GM19025 (cell line): ENCODE measurements around the gene FA2H.
"Not testable (repeated sequence)": the region's sequence is repeated elsewhere in the genome, so short reads cannot be mapped to it uniquely, and the experiment has no call there.

Experiments used
- ATAC-seq: cut with Tn5 transposase; IDR thresholded peaks from one replicate; pipeline ENCODE4 v1.9.1; 2021; ENCODE audit warnings: mild to moderate bottlenecking, low read depth, moderate library complexity; ENCODE audit not compliant: unreplicated experiment

FA2H gene

GRCh38 chr16:74771656-74772315 is 2.8 kb downstream of the FA2H start:
- ATAC-seq = peak; percentile 40

DNA sequence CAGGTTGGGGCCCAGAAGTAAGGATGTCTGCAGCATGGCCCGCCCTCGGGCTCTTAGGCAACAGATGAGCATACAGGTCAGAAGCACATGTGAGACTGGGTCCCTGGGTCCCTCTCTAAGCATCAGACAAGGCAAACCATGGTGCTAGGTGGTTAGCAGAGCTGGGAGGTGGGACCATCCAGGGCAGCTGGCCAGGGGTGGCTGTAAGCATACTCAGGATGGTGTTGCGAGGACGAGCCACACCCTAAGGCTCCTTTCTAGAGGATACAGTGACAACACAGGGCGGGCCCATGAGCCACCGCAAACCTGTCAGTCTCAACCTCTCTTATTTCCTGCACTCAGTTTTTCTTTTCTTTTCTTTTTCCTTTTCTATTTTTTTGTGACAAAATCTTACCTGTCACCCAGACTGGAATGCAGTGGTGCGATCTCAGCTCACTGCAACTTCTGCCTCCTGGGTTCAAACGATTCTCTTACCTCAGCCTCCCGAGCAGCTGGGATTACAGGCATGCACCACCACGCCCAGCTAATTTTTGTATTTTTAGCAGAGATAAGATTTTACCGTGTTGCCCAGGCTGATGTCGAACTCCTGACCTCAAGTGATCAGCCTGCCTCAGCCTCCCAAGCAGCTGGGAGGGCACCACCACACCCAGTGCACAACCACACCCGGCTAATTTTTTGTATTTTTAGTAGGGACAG is 3.6 kb downstream of the FA2H start:
- ATAC-seq = no peak

DNA sequence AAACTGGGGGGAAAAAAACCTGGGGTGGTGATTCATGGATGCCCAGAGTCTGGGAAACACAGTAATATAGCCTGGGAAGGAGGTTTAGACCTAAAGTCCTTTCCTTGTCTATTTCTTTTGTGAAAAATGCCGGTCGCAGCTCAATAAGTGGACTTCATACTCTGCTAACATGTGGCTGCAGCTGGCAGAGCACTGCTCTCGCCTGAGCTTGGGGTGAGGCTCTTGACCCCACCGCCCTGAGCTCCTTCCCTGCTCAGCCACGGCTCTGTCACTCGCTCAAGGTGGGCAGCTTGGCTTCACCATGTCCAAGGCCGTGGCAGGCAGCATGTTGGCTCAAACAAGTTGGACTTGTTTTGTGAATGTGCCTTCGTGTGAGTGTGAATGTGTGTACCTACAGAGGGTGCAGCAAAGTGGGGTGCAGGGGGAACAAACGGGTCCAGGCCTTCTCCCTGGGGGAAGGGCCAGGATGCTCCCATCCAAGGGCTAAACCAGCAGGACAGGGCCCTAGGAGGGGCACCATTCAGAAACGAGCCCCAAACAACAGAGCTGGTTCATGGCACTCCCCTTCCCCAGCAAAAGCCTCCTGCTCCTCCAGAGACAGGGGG is 4.9 kb downstream of the FA2H start:
- ATAC-seq = no peak

DNA sequence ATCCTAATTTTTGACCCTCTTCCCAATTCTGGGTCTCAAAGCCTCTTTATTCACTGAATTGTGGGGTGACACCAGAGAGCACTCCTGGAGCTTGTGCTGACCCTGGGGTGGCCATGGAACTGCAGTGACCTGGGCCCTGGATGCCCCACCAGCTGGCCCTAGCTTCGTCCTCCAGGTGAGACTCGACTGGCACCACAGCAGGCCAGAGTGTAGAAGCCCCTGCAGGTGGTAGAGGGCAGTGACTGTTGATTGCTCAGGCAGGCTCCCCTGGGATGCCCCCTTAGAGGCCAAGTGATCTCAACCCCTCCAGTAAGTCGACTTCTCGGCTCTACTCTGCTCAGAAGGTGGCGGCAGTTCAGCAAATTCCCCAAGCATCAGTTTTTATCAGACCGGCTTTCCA is 6.4 kb downstream of the FA2H start:
- ATAC-seq = no peak

DNA sequence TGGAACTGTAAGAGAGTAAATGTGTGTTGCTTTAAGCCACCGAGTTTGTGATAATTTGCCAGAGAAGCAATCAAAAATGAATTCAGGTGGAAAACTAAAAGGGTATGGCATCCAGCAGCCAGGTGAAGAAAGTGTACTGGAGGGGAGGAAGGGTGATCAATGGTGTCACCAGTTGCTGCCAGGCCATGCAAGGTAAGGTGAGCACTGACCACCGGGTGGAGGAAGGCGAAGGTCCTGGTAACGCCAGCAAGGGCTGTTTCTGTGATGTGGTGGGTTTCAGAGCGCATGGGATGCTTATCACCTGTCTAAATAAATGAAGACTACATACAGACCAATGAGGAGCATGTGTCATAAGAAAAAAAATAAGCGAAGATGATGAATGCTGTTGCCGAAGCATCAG is 6.9 kb downstream of the FA2H start:
- ATAC-seq = no peak

DNA sequence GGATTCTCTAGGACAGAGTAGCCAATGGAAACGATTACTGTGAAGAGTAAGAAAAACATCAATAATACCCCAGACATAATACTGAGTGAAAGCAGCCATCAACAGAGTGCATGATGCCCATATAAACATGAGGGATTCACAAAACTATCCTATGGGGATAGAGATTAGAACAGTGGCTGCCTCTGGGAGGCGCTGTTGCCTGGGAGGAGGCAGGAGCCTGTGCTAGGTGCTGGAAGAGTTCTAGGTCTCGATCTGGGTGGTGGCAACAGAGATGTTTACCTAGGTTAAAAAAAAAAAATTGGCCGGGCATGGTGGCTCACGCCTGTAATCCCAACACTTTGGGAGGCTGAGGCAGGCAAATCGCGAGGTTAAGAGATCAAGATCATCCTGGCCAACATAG is 7.9 kb downstream of the FA2H start:
- ATAC-seq = no peak

DNA sequence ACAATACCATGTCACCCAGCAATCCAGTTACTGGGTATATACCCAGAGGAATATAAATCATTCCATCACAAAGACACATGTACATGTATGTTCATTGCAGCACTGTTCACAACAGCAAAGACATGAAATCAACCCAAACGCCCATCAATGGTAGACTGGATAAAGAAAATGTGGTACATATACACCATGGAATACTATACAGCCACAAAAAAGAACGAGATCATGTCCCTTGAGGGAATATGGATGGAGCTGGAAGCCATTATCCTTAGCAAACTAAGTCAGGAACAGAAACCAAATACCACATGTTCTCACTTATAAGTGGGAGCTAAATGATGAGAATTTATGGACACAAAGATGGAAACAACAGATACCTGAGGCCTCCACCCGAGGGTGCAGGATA is 10.4 kb downstream of the FA2H start:
- not testable (repeated sequence) for ATAC-seq

DNA sequence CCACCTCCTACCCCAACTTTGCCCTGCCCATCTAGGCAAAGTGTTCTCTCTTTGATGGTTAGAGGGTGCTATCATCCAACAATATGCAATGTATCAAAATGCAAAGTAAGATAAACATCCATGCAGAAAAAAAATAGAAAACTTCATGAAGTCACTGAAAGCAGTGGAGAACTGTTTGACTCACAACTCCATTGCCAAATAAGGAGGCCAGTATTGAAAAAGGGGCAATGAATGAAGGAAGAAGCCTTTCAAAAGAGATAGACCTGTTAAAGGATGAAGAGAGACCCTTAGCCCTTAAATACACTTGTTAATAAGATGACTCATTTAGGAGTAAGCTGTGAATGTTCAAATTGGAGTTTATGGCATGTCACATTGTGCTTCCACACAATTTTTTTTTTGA is 13.0 kb downstream of the FA2H start:
- ATAC-seq = no peak

- ATAC-seq = peak; percentile 67
Measured at GRCh38 chr16:74760007-74760767, 14.4 kb downstream of the FA2H start.

DNA sequence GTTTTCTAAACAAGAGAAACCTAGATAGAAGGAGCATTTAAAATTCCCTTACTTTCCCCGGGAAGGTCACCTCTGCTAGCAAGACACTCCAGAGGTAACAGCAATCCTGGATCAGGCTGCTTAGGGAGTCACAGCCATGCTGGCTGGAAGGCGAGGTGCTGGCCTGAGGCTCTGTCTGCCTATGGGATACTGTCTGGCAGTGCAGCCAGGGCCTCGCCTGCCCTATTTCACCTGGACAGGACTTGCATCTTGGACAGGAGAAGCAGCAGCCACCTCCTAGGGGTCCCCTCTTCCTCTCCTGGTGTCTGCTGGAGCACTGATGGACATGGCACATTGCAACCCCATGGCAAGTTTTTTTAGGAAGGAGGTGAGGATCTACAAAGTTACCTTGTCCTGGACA is 15.1 kb downstream of the FA2H start:
- no peak for ATAC-seq

- no peak for ATAC-seq
Measured at GRCh38 chr16:74758801-74759200, 15.8 kb downstream of the FA2H start.

GRCh38 chr16:74757349-74757748 is 17.3 kb downstream of the FA2H start:
- no peak for ATAC-seq

DNA sequence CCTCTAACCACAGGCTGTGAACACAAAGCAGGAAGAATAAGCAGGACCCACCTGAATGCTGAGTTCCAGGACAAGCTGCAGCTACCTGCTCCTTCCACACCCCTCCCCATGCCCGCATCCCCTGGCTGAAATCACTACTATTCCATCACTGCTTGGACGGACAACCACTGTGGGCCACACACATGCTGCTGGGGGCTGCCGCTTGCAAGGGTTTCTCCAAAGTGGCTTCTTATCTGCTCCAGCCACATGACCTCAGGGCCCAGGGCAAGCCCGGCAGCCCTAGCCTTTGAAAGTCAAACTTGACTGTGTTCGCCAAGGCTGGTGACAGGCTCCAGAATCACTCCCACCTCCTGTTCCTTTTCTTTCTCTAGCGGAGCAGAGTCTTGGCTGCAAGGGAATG is 18.4 kb downstream of the FA2H start:
- ATAC-seq = no peak

GRCh38 chr16:74753180-74753579 is 21.4 kb downstream of the FA2H start:
- ATAC-seq = no peak

- ATAC-seq = no peak
Measured at GRCh38 chr16:74752756-74753155, 21.9 kb downstream of the FA2H start.

DNA sequence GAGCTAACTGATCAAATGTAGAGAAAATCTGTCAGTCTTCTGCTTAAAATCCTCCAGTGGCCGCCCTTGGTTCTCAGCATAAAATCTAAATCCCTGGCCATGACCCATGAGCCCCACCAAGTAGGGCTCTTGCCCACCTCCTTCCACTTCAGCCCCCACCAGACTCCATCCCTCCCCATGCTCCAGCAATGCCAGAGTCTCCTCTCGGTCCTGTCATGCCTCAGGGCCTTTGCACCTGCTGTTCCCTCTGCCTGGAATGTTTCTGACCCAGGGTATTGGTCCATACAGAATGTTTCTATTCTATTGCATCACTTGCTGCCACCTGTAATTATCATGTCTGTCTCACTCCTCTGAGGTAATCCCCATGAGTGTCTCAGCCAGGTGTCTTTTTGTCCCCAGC is 22.4 kb downstream of the FA2H start:
- no peak for ATAC-seq

DNA sequence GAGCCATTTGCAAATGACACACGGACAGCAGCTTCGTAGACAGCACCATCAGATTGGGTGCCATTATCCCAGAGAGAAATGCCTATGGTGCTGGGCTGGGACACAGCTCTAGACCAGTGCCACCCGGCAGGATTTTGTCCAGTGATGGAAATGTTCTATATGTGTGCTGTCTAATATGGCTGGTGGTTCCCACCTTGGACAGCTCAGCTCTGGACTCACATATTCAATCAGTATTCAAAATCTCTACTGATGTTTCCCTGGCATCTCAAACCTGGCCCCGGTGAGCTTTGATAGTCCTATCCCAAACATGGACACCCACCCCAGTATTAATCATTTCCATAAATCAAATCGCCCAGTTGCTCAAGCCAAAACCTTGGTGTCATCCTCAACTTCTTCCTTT is 23.0 kb downstream of the FA2H start:
- no peak for ATAC-seq

- no peak for ATAC-seq
Measured at GRCh38 chr16:74749291-74750055, 25.1 kb downstream of the FA2H start.

DNA sequence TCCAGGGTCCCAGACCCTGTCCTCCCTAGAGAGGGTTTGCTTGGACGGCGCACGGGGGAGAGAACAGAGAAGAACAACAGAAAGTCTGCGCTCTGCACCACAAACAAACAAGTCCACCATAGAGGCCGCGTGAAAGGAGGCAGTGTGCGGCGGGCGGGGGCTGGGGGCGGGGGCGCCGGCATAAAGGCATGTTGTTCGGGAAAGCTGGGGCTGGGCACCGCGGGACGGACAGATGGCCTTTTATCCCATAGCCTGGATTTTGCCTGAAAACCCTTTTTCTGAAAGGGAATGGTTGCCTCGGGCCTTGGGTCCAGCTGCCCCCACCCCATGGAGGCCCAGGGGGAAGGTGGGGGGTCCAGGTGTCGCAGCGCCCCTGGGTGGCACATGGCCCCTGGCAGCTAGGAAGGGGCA is 26.0 kb downstream of the FA2H start:
- no peak for ATAC-seq
